Fibroblast of skin of left quadriceps (primary cell): ENCODE measurements around the gene PRDM5.

Source experiments
- DNase-seq, 2 experiments: peaks; one replicate each; pipeline ENCODE4 v3.0.0-alpha.2; 2013; ENCODE audit warnings: low read depth in 2 of 2

PRDM5 gene

DNA sequence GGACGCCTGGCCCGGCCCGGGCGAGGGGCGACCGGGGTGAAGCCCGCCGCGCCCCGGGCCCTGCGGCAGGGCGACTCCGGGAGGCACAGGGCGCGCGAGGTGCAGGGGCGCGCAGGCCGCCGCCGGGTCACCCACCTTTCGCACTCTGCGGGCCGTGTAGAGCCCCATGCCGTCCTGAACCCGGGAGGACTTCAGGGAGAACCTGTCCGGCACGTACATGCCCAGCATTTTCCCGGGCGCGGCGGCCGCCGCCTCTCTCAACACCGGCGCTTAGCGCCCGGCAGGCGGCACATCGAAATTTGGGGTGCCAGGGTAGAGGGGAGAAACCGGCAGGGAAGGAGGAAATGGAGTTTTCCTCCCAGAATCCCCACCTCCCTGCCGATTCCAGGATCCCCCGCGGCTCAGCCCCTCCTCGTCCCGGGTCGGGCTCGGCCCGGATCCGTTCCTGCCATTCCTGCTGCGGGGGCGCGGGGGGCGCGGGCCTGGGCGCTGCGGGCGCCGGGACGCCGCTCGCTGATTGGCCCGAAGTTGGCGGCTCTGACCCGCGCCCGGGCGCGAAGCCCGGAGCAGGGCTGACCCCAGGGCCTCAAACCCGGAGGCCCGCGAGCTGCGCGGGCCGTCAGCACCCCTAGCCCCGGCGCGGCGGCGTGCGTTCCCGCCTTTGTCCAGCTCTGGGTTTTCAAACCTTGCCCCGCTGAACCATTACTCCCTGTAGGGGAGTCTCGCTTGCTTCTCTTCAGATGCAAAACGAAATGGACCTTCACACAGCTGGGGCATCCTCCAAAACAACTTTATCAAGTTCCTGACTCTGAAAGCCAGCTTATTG lies at the start of gene PRDM5:
Gene PRDM5 (minus strand): TSS at position 346 of the 826 bp plus-strand sequence. CDS start 118 bp downstream, at position 228.
- DNase-seq = peak; percentile 14 to 20

- no peak for DNase-seq
Measured at GRCh38 chr4:120971884-120972283, 49.4 kb upstream of the PRDM5 start.

- DNase-seq = no peak
Measured at GRCh38 chr4:120965938-120966337, 43.4 kb upstream of the PRDM5 start.

DNA sequence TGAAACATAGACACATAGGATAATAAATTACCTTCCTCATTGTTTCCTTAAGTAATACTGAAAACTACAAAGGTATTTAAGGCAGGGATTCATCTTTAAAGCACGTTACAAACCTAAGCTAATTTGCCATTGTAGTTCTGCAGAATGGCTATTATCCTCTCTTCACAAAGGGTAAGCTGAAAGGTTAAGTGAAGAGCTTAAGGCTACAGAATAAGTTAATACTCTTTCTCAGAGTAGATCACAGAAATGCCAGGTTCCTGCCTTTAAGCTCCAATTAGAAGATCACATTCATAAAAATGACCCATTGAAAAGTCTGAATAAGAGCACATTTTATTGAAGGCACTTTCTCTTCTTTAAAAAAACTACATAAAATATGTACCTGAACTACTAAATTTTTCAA lies 42.1 kb upstream of the PRDM5 start:
- no peak for DNase-seq

- DNase-seq = no peak
Measured at GRCh38 chr4:120963449-120963848, 40.9 kb upstream of the PRDM5 start.

- DNase-seq = no peak
Measured at GRCh38 chr4:120960656-120961267, 38.2 kb upstream of the PRDM5 start.

DNA sequence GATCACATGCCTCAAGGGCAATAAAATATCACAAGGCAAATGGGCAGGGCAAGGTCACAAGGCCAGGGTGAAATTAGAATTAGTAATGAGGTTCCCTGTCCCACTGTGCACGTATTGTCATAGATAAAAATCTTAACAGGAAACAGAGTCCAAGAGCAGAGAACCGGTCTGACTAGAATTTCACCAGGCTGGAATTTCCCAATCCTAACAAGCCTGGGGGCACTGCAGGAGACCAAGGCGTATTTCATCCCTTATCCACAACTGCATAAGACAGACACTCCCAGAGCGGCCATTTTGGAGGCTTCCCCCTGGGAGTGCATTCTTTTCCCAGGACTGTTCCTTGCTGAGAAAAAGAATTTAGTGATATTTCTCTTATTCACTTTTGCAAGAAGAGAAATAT lies 25.9 kb upstream of the PRDM5 start:
- no peak for DNase-seq

DNA sequence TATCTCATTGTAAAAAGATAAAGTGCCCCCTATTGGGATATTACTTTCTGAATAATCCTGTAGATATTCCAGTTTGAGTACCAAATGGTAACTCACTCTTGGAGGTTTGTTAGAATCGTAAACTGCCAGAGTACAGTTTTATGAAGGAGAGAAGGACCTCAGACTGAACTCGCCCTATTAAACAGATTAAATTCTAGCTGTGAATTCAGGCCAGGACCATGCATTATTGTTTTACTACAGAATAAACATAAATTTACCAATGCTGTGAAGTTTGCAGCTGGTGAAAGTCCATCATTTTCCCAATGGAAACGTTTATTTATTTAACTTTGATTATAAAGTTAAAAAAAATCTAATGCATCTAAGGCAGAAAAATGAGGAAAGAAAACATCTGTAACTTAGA lies 20.2 kb upstream of the PRDM5 start:
- no peak for DNase-seq

GRCh38 chr4:120940547-120940946 lies 18.0 kb upstream of the PRDM5 start:
- DNase-seq = no peak

DNA sequence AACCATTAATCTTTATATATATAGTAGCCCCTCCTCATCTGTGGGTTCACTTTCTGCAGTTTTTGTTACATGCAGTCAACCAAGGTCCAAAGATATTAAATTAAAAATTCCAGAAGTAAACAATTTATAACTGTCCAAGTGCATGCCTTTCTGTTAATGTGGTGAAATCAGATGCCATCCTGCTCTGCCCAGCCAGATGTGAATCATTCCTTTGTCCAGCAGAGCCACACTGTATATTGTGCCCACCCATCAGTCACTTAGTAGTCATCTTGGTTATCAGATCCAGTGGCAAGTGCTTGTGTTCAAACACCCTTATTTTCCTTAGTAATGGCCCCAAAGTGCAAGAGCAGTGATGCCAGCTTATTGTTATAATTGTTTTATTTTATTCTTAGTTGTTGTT lies 17.2 kb upstream of the PRDM5 start:
- DNase-seq = no peak

DNA sequence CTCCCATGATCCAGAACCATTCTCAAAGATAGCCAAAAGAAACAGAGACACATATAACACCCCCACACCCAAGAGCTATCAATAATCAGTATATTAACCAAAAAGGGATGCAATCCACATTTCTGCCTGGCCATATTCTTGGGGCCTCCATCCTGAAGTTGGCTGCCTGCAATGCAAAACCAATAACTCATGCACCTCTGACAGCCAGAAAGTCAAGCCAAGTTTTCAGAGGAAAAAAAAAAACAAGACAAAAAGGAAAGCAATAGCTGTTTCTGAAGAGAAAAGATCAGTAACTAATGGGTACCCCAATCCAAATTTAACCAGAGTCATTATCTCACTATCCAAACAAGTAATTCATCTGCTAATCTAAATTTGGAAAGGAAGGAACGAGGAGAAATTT lies 7.3 kb upstream of the PRDM5 start:
- DNase-seq = no peak

DNA sequence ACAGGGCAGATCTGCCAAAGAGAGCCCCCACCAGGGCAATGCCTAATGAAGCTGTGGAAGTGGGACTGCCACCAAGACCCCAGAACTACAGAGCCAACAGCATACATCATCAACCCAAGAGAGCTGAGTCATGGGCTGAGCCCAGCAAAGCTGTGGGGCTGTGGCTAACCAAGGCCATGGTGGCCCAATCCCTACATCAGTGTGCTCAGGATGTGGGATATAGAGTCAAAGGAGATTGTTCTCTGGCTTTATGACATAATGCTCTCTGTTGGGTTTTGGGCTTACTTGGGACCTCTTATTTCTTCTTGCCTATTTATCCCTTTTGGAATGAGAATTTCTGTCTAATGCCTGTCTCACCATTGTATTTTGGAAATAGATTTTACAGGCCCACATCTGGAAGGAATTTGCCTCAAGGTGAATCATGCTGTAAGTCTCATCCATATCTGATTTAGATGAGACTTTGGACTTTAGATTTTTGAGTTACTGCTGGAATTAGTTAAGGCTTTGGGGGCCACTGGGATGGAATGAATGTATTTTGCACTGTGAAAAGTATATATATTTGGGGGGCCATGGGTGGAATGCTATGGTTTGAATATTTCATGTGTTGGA lies 5.4 kb upstream of the PRDM5 start:
- DNase-seq = peak; percentile 18 to 25

- no peak for DNase-seq
Measured at GRCh38 chr4:120926358-120927025, 4.0 kb upstream of the PRDM5 start.

GRCh38 chr4:120924931-120925330 lies 2.4 kb upstream of the PRDM5 start:
- DNase-seq = no peak

- no peak for DNase-seq
Measured at GRCh38 chr4:120923207-120923522, 639 bp upstream of the PRDM5 start.

- DNase-seq = peak; percentile 37 to 44
Measured at GRCh38 chr4:120921456-120922380, 808 bp downstream of the PRDM5 start.

DNA sequence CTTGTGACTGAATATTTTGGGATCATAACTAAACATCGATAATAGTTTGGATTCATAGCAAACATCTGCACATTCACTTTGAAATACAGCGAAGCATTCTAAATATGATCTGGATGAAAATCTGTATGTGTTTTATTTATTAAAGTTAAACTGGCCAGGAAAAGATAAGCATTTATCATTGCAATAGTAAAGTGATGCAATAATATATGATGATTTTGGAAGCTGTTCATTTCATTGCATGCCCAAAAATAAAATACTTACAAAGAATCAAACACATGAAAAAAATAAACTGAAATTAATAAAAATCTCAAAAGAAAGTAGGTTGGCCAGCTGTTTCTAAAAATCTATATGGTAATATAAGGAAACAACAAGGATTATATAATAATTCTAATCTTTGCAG lies 1.9 kb downstream of the PRDM5 start:
- no peak for DNase-seq

GRCh38 chr4:120919358-120919757 lies 3.2 kb downstream of the PRDM5 start:
- no peak for DNase-seq

DNA sequence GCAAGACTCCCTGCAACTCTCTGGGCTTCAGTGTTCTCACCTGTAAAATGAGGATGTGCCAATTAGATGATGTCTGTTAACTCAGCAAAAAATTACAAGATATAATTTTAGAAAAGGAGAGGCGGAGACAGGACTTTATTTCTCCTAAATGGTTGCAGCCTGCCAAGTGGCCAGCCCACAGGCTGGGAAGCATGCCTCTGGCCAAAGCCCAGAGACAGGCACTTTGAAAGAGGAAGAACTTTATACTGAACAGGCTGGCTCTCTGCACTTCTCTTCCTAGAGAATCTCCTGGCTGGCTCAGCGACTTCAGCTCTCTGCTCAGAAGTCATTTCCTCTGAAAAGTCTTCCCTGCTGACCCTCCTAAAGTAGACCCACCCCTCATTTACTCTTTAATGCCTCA lies 3.7 kb downstream of the PRDM5 start:
- no peak for DNase-seq

- DNase-seq = no peak
Measured at GRCh38 chr4:120918092-120918491, 4.4 kb downstream of the PRDM5 start.

DNA sequence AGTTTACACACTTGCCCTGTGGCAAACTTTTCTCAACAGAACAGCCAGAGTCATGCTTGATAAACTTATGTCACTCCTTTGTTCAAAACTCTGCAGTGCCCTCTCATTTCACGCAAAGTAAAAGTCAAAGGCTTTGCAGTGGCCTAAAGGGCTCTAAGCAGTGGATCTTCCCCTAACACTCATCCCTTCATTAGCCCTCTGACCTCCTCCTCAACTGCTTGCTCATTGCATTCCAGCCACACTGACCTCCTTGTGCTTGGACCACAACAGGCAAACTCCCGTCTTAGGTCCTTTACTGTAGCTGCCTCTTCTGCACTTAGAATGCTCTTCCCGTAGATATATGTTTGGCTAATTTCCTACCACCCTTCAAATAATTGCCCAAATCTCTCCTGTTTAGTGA lies 5.6 kb downstream of the PRDM5 start:
- no peak for DNase-seq

DNA sequence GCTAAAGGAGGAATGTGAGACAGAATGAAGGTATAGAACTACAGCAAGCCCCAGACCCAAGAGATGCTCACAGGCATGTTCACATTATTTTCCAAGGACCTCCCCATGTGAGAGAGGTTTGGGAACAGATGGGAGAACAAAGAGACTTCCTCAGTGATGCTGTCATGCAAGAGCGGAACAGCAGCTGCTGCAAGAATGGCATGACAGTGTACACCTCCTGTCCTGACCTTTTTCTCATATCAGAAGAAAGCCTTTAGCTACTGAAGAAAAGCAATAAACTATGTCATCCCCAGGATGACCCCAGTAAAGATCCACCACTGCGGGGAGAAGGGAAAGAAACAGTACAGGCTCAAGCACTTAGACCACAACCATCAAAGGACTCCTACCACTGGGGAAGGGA lies 7.2 kb downstream of the PRDM5 start:
- DNase-seq = no peak
